Stimulated activated naive B cell treated with anti-CD40 and anti-IgM and Interleukin-4, amounts not matched to agents 10 μg/mL and 1 μg/mL and 100 μg/mL, for 72 hours (primary cell): ENCODE measurements around the gene CLPTM1L.
A peak's percentile ranks its signal among the peaks of the same experiment; 100 is the strongest.

Experiments used
- ATAC-seq, 2 donors: fragments of 150-1000 bp; cut with Tn5 transposase; replicated peaks; 2 replicates each; pipeline ENCODE4 v1.10.0; 2021; ENCODE audit warnings: moderate library complexity in 1 of 2
- DNase-seq: peaks from one replicate; pipeline ENCODE4 v3.0.0; 2021
- H3K27ac Mint-ChIP-seq: one replicate; pipeline ENCODE4 v1.8.0; 2022; ENCODE audit warnings: mild to moderate bottlenecking, mixed read lengths
- H3K27me3 Mint-ChIP-seq, 2 donors: one replicate each; pipeline ENCODE4 v1.8.0; 2022; ENCODE audit warnings: mixed read lengths in 2 of 2
- H3K36me3 Mint-ChIP-seq, 2 donors: one replicate each; pipeline ENCODE4 v1.8.0; 2022; ENCODE audit warnings: mixed read lengths in 2 of 2, mild to moderate bottlenecking in 1 of 2
- H3K4me1 Mint-ChIP-seq, 2 donors: one replicate each; pipeline ENCODE4 v1.8.0; 2022; ENCODE audit warnings: mixed read lengths in 2 of 2, mild to moderate bottlenecking in 1 of 2
- H3K4me3 Mint-ChIP-seq, 2 donors: one replicate each; pipeline ENCODE4 v1.8.0; 2022; ENCODE audit warnings: mild to moderate bottlenecking in 2 of 2, mixed read lengths in 2 of 2, moderate library complexity in 1 of 2
- H3K9me3 Mint-ChIP-seq, 2 donors: one replicate each; pipeline ENCODE4 v1.8.0; 2022; ENCODE audit warnings: mixed read lengths in 2 of 2, mild to moderate bottlenecking in 1 of 2

Gene CLPTM1L

GRCh38 chr5:1385395-1386273 lies 40.7 kb upstream of the CLPTM1L start:
- peak; percentile 82 for DNase-seq
- Mint-ChIP-seq H3K9me3 (peaks cover 0 to 2% of the 10 kb centered on the region in 2 donors), H3K27me3 (peaks cover 15 to 18% of the 10 kb centered on the region in 2 donors), H3K4me1 (peaks cover 22 to 24% of the 10 kb centered on the region in 2 donors), H3K36me3 (no peaks in the 10 kb centered on the region), H3K4me3 (peak overlapping the region; percentile 93 to 94), H3K27ac (peak overlapping the region; percentile 96)
- ATAC-seq: peak; percentile 95 to 96

- peaks cover 13 to 15% of the 10 kb centered on the region in 2 donors for H3K27me3 Mint-ChIP-seq
- peaks cover 26 to 30% of the 10 kb centered on the region in 2 donors for H3K4me1 Mint-ChIP-seq
- ATAC-seq: no peak
- H3K27ac Mint-ChIP-seq: no peak overlapping the region
- H3K36me3 Mint-ChIP-seq: no peaks in the 10 kb centered on the region
- no peak overlapping the region for H3K4me3 Mint-ChIP-seq
- peaks cover 0 to 2% of the 10 kb centered on the region in 2 donors for H3K9me3 Mint-ChIP-seq
- DNase-seq: no peak
These were observed 39.6 kb upstream of the CLPTM1L start for GRCh38 chr5:1384521-1384920.

DNA sequence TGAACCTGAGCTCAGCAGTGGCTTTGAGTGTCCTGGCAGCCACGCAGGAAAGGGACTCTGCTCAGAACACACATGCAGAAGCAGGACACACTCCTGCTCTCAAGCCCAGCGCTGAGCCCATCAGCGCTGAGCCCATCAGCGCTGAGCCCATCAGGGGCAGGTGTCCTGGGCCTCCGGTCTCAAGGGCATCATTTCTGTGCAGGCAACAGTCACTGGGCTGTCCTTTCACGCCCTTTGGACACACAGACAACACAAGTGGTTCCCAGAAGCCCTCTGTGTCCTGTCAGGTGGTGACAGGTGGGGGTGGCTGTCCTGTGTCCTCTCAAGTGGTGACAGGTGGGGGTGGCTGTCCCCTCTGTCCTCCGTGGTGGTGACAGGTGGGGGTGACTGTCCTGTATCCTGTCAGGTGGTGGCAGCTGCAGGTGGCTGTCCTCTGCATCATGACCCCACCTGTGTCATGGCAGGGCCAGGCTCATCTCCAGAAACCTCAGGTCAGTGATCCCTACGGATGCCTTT lies 39.0 kb upstream of the CLPTM1L start:
- ATAC-seq: no peak
- Mint-ChIP-seq H3K9me3 (peaks cover 0 to 2% of the 10 kb centered on the region in 2 donors), H3K27ac (no peak overlapping the region), H3K4me1 (peaks cover 26 to 30% of the 10 kb centered on the region in 2 donors), H3K36me3 (no peaks in the 10 kb centered on the region), H3K4me3 (no peak overlapping the region), H3K27me3 (peaks cover 10 to 15% of the 10 kb centered on the region in 2 donors)
- no peak for DNase-seq

DNA sequence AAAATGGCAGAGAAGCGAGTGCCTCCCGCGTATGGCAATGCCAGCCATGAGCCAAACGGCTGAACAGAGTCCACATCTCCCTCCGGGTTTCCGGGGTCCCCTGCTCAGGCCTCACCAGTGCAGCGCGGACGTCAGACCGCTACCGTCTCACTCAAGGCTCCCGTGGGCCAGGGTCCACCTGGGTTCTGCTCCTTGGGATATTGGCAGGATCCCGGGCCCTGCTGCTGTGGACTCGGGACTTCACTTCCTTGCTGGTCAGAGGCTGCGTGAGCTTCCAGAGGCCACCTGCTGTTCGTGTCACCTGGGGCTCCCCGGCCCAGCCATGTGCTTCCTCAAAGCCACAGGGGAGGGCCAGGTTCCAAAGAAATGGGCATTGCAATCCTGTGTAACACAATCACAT lies 38.4 kb upstream of the CLPTM1L start:
- Mint-ChIP-seq H3K4me3 (peak overlapping the region in 1 of 2 donors; percentile 8), H3K4me1 (peaks cover 25 to 30% of the 10 kb centered on the region in 2 donors), H3K9me3 (no peaks in the 10 kb centered on the region), H3K36me3 (no peaks in the 10 kb centered on the region), H3K27ac (no peak overlapping the region), H3K27me3 (peaks cover 4 to 10% of the 10 kb centered on the region in 2 donors)
- DNase-seq (no peak), ATAC-seq (no peak)

DNA sequence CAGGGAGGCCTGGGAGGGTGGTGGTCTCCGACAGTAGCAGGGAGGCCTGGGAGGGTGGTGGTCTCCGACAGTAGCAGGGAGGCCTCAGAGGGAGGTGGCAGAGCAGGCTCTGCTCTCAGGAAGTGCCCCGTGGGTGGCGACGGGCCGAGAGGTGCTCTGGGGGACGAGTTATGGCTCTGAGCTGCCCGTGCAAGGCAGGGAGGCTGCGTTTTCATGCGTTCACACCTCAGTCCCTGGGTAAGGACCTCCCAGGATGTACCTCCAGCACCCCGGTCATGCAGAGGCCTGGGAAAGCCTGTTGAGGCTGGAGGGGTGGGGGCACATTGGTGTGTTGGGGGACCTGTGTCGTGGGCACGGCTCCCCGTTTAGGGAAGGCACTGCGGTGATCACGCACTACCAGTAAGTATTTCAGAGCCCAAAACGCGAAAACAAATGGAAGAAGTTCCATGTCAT lies 37.4 kb upstream of the CLPTM1L start:
- Mint-ChIP-seq H3K9me3 (no peaks in the 10 kb centered on the region), H3K4me3 (no peak overlapping the region), H3K4me1 (peaks cover 22 to 26% of the 10 kb centered on the region in 2 donors), H3K36me3 (no peaks in the 10 kb centered on the region), H3K27ac (no peak overlapping the region), H3K27me3 (peaks cover 0 to 7% of the 10 kb centered on the region in 2 donors)
- DNase-seq (no peak), ATAC-seq (no peak)

GRCh38 chr5:1381370-1382247 lies 36.7 kb upstream of the CLPTM1L start:
- peak overlapping the region; percentile 39 for H3K27ac Mint-ChIP-seq
- H3K9me3 Mint-ChIP-seq: no peaks in the 10 kb centered on the region
- peaks cover 17 to 19% of the 10 kb centered on the region in 2 donors for H3K4me1 Mint-ChIP-seq
- DNase-seq (no peak), ATAC-seq (no peak)
- H3K27me3 Mint-ChIP-seq: peaks cover 0 to 7% of the 10 kb centered on the region in 2 donors
- H3K36me3 Mint-ChIP-seq: no peaks in the 10 kb centered on the region
- peak overlapping the region; percentile 20 to 48 for H3K4me3 Mint-ChIP-seq

- H3K4me3 Mint-ChIP-seq: peak overlapping the region in 1 of 2 donors; percentile 48
- no peaks in the 10 kb centered on the region for H3K36me3 Mint-ChIP-seq
- no peaks in the 10 kb centered on the region for H3K9me3 Mint-ChIP-seq
- H3K27ac Mint-ChIP-seq: no peak overlapping the region
- H3K4me1 Mint-ChIP-seq: peaks cover 16 to 21% of the 10 kb centered on the region in 2 donors
- DNase-seq (no peak), ATAC-seq (no peak)
- peaks cover 0 to 7% of the 10 kb centered on the region in 2 donors for H3K27me3 Mint-ChIP-seq
These were observed 36.0 kb upstream of the CLPTM1L start for GRCh38 chr5:1380910-1381309.

- ATAC-seq (peak; percentile 94), DNase-seq (peak; percentile 53)
- H3K27ac Mint-ChIP-seq: peak overlapping the region; percentile 51
- peaks cover 0 to 7% of the 10 kb centered on the region in 2 donors for H3K27me3 Mint-ChIP-seq
- H3K4me3 Mint-ChIP-seq: peak overlapping the region; percentile 75 to 80
- H3K36me3 Mint-ChIP-seq: no peaks in the 10 kb centered on the region
- peaks cover 14 to 20% of the 10 kb centered on the region in 2 donors for H3K4me1 Mint-ChIP-seq
- H3K9me3 Mint-ChIP-seq: no peaks in the 10 kb centered on the region
These were observed 35.3 kb upstream of the CLPTM1L start for GRCh38 chr5:1380011-1380817.

GRCh38 chr5:1378866-1379659 lies 34.2 kb upstream of the CLPTM1L start:
- Mint-ChIP-seq H3K27me3 (peaks cover 0 to 7% of the 10 kb centered on the region in 2 donors), H3K4me1 (peaks cover 16 to 24% of the 10 kb centered on the region in 2 donors), H3K27ac (no peak overlapping the region), H3K9me3 (no peaks in the 10 kb centered on the region), H3K36me3 (no peaks in the 10 kb centered on the region), H3K4me3 (no peak overlapping the region)
- DNase-seq (no peak), ATAC-seq (no peak)

DNA sequence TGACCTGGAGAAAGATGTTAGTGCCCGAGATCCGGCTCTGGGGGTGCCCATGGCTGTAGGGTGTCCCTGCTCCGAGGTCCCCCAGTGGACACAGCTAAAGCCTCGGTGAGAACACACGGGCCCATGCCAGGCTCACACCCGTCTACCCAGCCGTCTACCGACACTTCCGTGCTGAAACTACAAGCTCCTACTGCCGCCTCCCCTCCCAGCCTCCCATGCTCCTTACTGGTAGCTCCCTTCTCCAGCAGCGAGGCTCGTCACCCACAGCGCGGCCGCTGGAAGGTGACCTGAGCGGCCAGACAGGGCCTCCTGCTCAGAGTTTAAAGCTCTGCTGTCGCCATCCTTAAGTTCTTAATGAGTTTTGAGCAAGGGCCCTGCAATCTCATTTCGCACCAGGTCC lies 33.2 kb upstream of the CLPTM1L start:
- no peak overlapping the region for H3K27ac Mint-ChIP-seq
- H3K36me3 Mint-ChIP-seq: peaks cover 0 to 1% of the 10 kb centered on the region in 2 donors
- no peak for ATAC-seq
- peaks cover 19 to 33% of the 10 kb centered on the region in 2 donors for H3K4me1 Mint-ChIP-seq
- H3K27me3 Mint-ChIP-seq: peaks cover 0 to 7% of the 10 kb centered on the region in 2 donors
- H3K4me3 Mint-ChIP-seq: no peak overlapping the region
- H3K9me3 Mint-ChIP-seq: no peaks in the 10 kb centered on the region
- DNase-seq: no peak

GRCh38 chr5:1376981-1377380 lies 32.1 kb upstream of the CLPTM1L start:
- H3K4me1 Mint-ChIP-seq: peaks cover 27 to 44% of the 10 kb centered on the region in 2 donors
- DNase-seq (no peak), ATAC-seq (no peak)
- peaks cover 0 to 7% of the 10 kb centered on the region in 2 donors for H3K27me3 Mint-ChIP-seq
- no peak overlapping the region for H3K4me3 Mint-ChIP-seq
- no peaks in the 10 kb centered on the region for H3K9me3 Mint-ChIP-seq
- peaks cover 0 to 1% of the 10 kb centered on the region in 2 donors for H3K36me3 Mint-ChIP-seq
- H3K27ac Mint-ChIP-seq: no peak overlapping the region

GRCh38 chr5:1375871-1376810 lies 31.2 kb upstream of the CLPTM1L start:
- ATAC-seq (no peak), DNase-seq (no peak)
- H3K4me1 Mint-ChIP-seq: peaks cover 28 to 53% of the 10 kb centered on the region in 2 donors
- peak overlapping the region; percentile 25 for H3K27ac Mint-ChIP-seq
- no peaks in the 10 kb centered on the region for H3K27me3 Mint-ChIP-seq
- H3K4me3 Mint-ChIP-seq: no peak overlapping the region
- H3K9me3 Mint-ChIP-seq: no peaks in the 10 kb centered on the region
- H3K36me3 Mint-ChIP-seq: peaks cover 0 to 1% of the 10 kb centered on the region in 2 donors
